Measurements from ENCODE around the gene NCAPG. TPM values are rescaled to one million over a fixed set of nuclear protein-coding genes. Genes with fewer than 3 reads are reported as not detected.

NCAPG gene
- total and polyA plus RNA-seq, 8 donors: 3.0 to 47.7 (median 23.5) TPM

- ATAC-seq (no peak), DNase-seq (no peak)
- Histone ChIP-seq H3K36me3 (no peaks in the 10 kb centered on the region), H3K4me1 (no peaks in the 10 kb centered on the region), H3K27ac (no peak overlapping the region), H3K27me3 (no peaks in the 10 kb centered on the region), H3K9me3 (peaks cover 0 to 6% of the 10 kb centered on the region in 2 donors), H3K4me3 (no peak overlapping the region)
- no peak for TF ChIP-seq CTCF (IDR thresholded peaks at IDR 0.05)
- intact Hi-C loops (cut with DNase I): no loop called here
Measured at GRCh38 chr4:17763416-17763815, 47.4 kb upstream of the NCAPG start.

GRCh38 chr4:17763931-17764330 is 46.8 kb upstream of the NCAPG start:
- peaks cover 0 to 6% of the 10 kb centered on the region in 2 donors for H3K9me3 ChIP-seq
- H3K4me1 ChIP-seq: no peaks in the 10 kb centered on the region
- H3K27ac ChIP-seq: no peak overlapping the region
- H3K27me3 ChIP-seq: no peaks in the 10 kb centered on the region
- no peak for TF ChIP-seq CTCF (IDR thresholded peaks at IDR 0.05)
- no peak for DNase-seq
- intact Hi-C loops (cut with DNase I): no loop called here
- no peak for ATAC-seq
- no peak overlapping the region for H3K4me3 ChIP-seq
- no peaks in the 10 kb centered on the region for H3K36me3 ChIP-seq

GRCh38 chr4:17765514-17766286 is 45.1 kb upstream of the NCAPG start:
- H3K27me3 ChIP-seq: no peaks in the 10 kb centered on the region
- no peaks in the 10 kb centered on the region for H3K36me3 ChIP-seq
- H3K4me3 ChIP-seq: no peak overlapping the region
- intact Hi-C loops (cut with DNase I): no loop called here
- H3K9me3 ChIP-seq: peaks cover 0 to 6% of the 10 kb centered on the region in 2 donors
- H3K27ac ChIP-seq: no peak overlapping the region
- no peak for TF ChIP-seq CTCF (IDR thresholded peaks at IDR 0.05)
- ATAC-seq (no peak), DNase-seq (no peak)
- no peaks in the 10 kb centered on the region for H3K4me1 ChIP-seq

GRCh38 chr4:17766826-17767458 is 43.8 kb upstream of the NCAPG start:
- Histone ChIP-seq H3K27me3 (no peaks in the 10 kb centered on the region), H3K27ac (no peak overlapping the region), H3K4me1 (no peaks in the 10 kb centered on the region), H3K4me3 (no peak overlapping the region), H3K9me3 (peaks cover 0 to 6% of the 10 kb centered on the region in 2 donors), H3K36me3 (no peaks in the 10 kb centered on the region)
- intact Hi-C loops (cut with DNase I): no loop called here
- DNase-seq (no peak), ATAC-seq (no peak)
- TF ChIP-seq CTCF (IDR thresholded peaks at IDR 0.05): no peak

- Histone ChIP-seq H3K27me3 (no peaks in the 10 kb centered on the region), H3K4me1 (no peaks in the 10 kb centered on the region), H3K27ac (peak overlapping the region in 1 of 2 donors; percentile 33), H3K36me3 (no peaks in the 10 kb centered on the region), H3K4me3 (no peak overlapping the region), H3K9me3 (peaks cover 0 to 6% of the 10 kb centered on the region in 2 donors)
- intact Hi-C loops (cut with DNase I): no loop called here
- ATAC-seq (peak; percentile 85), DNase-seq (peak in 1 of 4 donors; percentile 51)
- TF ChIP-seq CTCF (IDR thresholded peaks at IDR 0.05): no peak
Measured at GRCh38 chr4:17769406-17770174, 41.2 kb upstream of the NCAPG start.
